GM21529 (cell line): ENCODE measurements around the gene PLS3.
A peak's percentile ranks its signal among the peaks of the same experiment; 100 is the strongest.

ENCODE experiments used
- ATAC-seq: cut with Tn5 transposase; IDR thresholded peaks from one replicate; pipeline ENCODE4 v1.9.1; 2021; ENCODE audit not compliant: unreplicated experiment

PLS3 gene

GRCh38 chrX:115687595-115687994 is 126.6 kb downstream of the PLS3 start:
- ATAC-seq, result no peak

- no peak for ATAC-seq
Measured at GRCh38 chrX:115689931-115690330, 129.0 kb downstream of the PLS3 start.

- ATAC-seq, result peak; percentile 97
Measured at GRCh38 chrX:115690511-115691216, 129.7 kb downstream of the PLS3 start.

GRCh38 chrX:115693476-115693875 is 132.5 kb downstream of the PLS3 start:
- ATAC-seq, result no peak

- ATAC-seq, result no peak
Measured at GRCh38 chrX:115694028-115694427, 133.1 kb downstream of the PLS3 start.

GRCh38 chrX:115696039-115696438 is 135.1 kb downstream of the PLS3 start:
- no peak for ATAC-seq

- ATAC-seq, result no peak
Measured at GRCh38 chrX:115696939-115697338, 136.0 kb downstream of the PLS3 start.

GRCh38 chrX:115697806-115698205 is 136.8 kb downstream of the PLS3 start:
- ATAC-seq, result no peak
